Adipocyte (in vitro differentiated cells): ENCODE data around the gene BTBD7.

Source experiments
- DNase-seq: peaks from one replicate; pipeline ENCODE4 v3.0.0-alpha.2; 2015; ENCODE audit warnings: low read depth
- H3K27me3 ChIP-seq: replicated peaks from 2 replicates; pipeline ENCODE4 v1.7.0; 2013; ENCODE audit warnings: mild to moderate bottlenecking, low read length, moderate library complexity; ENCODE audit not compliant: control insufficient read depth, insufficient read depth
- H3K36me3 ChIP-seq: 2 replicates; pipeline ENCODE4 v1.7.0; 2013; ENCODE audit warnings: low read length, mild to moderate bottlenecking, moderate library complexity; ENCODE audit not compliant: control insufficient read depth, insufficient read depth, severe bottlenecking
- H3K4me1 ChIP-seq: 2 replicates; pipeline ENCODE4 v1.7.0; 2013; ENCODE audit warnings: mild to moderate bottlenecking, low read length, moderate library complexity; ENCODE audit not compliant: control insufficient read depth, insufficient read depth
- H3K4me3 ChIP-seq: 2 replicates; pipeline ENCODE4 v1.7.0; 2013; ENCODE audit warnings: mild to moderate bottlenecking, low read length, moderate library complexity
- H3K9ac ChIP-seq: 2 replicates; pipeline ENCODE4 v1.7.0; 2013; ENCODE audit warnings: mild to moderate bottlenecking, low read length, moderate library complexity
- H3K9me3 ChIP-seq: 2 replicates; pipeline ENCODE4 v1.7.0; 2013; ENCODE audit warnings: mild to moderate bottlenecking, low read length, moderate library complexity; ENCODE audit not compliant: control insufficient read depth

The BTBD7 gene

GRCh38 chr14:93346926-93347721 lies 14.3 kb upstream of the BTBD7 start, which contains the start of gene COX8C:
TSS of gene COX8C (plus strand) at chr14:93347182. CDS start at chr14:93347269, 87 bp downstream.
- DNase-seq, result no peak
- Histone ChIP-seq H3K4me3 (no peak within 1 kb of the TSS), H3K4me1 (peaks cover 7% of the 10 kb centered on the region)

DNA sequence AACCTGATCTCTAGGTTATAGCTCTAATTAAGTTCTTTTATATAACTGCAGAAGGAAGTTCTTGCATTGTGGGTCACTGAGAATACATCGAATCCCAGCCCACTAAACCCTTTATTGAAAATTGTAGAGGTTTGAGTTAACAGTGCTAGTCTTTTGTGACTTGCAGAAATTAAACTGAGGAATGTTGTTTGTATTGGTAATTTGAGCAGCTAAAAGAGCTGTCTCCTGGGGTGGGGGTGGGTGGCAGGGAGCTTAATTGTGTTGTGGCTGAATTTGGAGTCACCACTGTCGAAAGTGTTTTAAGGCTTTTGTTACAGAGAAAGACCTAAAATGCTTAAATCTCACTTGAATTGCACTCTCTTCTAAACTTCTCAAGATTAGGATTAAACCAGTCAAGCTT lies 11.0 kb upstream of the BTBD7 start:
- no peak overlapping the region for H3K9ac ChIP-seq
- DNase-seq, result peak; percentile 15
- peaks cover 7% of the 10 kb centered on the region for H3K4me1 ChIP-seq
- no peaks in the 10 kb centered on the region for H3K27me3 ChIP-seq
- H3K9me3 ChIP-seq, result peaks cover 3% of the 10 kb centered on the region
- no peaks in the 10 kb centered on the region for H3K36me3 ChIP-seq
- no peak overlapping the region for H3K4me3 ChIP-seq

More at GRCh38 chr14:93346926-93347721, 14.3 kb upstream of the BTBD7 start, which contains the start of gene COX8C:
- Histone ChIP-seq H3K9me3 (no peaks in the 10 kb centered on the region), H3K27me3 (no peaks in the 10 kb centered on the region), H3K9ac (no peak within 1 kb of the TSS), H3K36me3 (no peaks in the 10 kb centered on the region)

GRCh38 chr14:93343266-93343665 lies 10.4 kb upstream of the BTBD7 start:
- no peaks in the 10 kb centered on the region for H3K27me3 ChIP-seq
- peaks cover 7% of the 10 kb centered on the region for H3K4me1 ChIP-seq
- H3K9me3 ChIP-seq, result peaks cover 3% of the 10 kb centered on the region
- no peak overlapping the region for H3K4me3 ChIP-seq
- DNase-seq, result peak; percentile 49
- no peaks in the 10 kb centered on the region for H3K36me3 ChIP-seq
- no peak overlapping the region for H3K9ac ChIP-seq

- H3K4me1 ChIP-seq, result peaks cover 5% of the 10 kb centered on the region
- H3K27me3 ChIP-seq, result no peaks in the 10 kb centered on the region
- no peak for DNase-seq
- no peak overlapping the region for H3K9ac ChIP-seq
- no peak overlapping the region for H3K4me3 ChIP-seq
- peaks cover 3% of the 10 kb centered on the region for H3K9me3 ChIP-seq
- H3K36me3 ChIP-seq, result no peaks in the 10 kb centered on the region
Measured at GRCh38 chr14:93337884-93338283, 5.0 kb upstream of the BTBD7 start.

GRCh38 chr14:93337143-93337753 lies 4.4 kb upstream of the BTBD7 start:
- no peaks in the 10 kb centered on the region for H3K36me3 ChIP-seq
- H3K4me3 ChIP-seq, result no peak overlapping the region
- no peak overlapping the region for H3K9ac ChIP-seq
- no peaks in the 10 kb centered on the region for H3K27me3 ChIP-seq
- peaks cover 5% of the 10 kb centered on the region for H3K4me1 ChIP-seq
- DNase-seq, result no peak
- peaks cover 3% of the 10 kb centered on the region for H3K9me3 ChIP-seq

GRCh38 chr14:93333631-93334103 lies 831 bp upstream of the BTBD7 start:
- DNase-seq, result no peak
- Histone ChIP-seq H3K36me3 (no peaks in the 10 kb centered on the region), H3K9ac (peak overlapping the region; percentile 92), H3K9me3 (no peaks in the 10 kb centered on the region), H3K27me3 (no peaks in the 10 kb centered on the region), H3K4me1 (peaks cover 26% of the 10 kb centered on the region), H3K4me3 (peak overlapping the region; percentile 96)

DNA sequence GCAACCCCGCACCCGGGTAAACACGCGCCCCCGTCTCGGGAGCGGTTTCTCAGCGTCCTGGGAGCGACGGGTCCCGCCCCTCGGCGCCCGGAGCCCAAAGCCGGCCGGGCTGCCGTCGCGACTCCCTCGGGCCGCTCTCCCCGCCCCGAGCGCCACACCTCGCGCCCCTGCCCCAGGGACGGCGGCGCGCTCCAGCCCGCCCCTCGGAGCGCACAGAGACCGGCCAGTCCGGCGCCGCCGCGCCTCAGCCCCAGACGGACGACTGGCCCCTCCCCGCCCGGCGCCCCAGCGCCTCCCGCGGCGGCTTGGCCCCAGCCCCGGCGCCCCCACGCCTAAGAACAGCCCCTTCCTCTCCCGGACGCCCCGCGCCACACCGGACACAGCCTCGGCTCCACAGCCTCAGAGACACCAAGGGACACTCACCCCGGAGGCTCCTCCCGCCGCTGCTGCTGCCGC lies 411 bp downstream of the BTBD7 start:
- Histone ChIP-seq H3K27me3 (no peaks in the 10 kb centered on the region), H3K36me3 (no peaks in the 10 kb centered on the region), H3K9ac (peak overlapping the region; percentile 92), H3K4me3 (peak overlapping the region; percentile 96), H3K4me1 (peaks cover 26% of the 10 kb centered on the region), H3K9me3 (no peaks in the 10 kb centered on the region)
- DNase-seq, result peak; percentile 85

DNA sequence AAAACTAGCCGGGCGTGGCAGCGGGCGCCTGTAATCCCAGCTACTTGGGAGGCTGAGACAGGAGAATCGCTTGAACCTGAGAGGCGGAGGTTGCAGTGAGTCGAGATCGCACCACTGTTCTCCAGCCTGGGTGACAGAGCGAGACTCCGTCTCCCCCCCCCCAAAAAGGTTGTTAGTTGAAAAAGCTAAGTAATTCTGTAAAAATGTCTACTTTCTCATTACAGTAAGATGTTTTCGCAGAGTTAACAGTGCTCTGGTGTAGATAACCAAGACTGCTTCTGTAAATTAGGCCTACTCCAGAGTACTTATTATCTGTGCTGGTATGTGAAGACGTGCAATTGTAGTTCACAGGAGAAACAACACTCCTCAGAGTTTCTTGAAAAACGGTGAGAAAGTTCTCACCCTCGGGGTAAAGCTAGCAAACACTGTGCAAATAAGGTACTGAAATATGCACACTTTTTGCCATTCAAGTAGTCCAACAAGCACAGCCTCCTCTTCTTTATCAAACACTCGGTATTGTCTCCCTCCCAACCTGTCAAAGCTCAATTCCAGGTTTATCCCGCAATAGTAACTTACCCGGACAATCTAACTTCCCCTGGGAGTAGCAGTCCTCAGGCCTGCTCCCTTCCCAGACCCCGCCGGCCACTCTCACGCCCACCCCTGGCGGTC lies 974 bp downstream of the BTBD7 start:
- Histone ChIP-seq H3K4me3 (peak overlapping the region; percentile 96), H3K27me3 (no peaks in the 10 kb centered on the region), H3K9me3 (no peaks in the 10 kb centered on the region), H3K9ac (peak overlapping the region; percentile 92), H3K36me3 (no peaks in the 10 kb centered on the region), H3K4me1 (peaks cover 26% of the 10 kb centered on the region)
- no peak for DNase-seq

- Histone ChIP-seq H3K9ac (peak overlapping the region; percentile 92), H3K4me3 (peak overlapping the region; percentile 96), H3K36me3 (no peaks in the 10 kb centered on the region), H3K9me3 (no peaks in the 10 kb centered on the region), H3K27me3 (no peaks in the 10 kb centered on the region), H3K4me1 (peaks cover 26% of the 10 kb centered on the region)
- no peak for DNase-seq
Measured at GRCh38 chr14:93331002-93331727, 1.7 kb downstream of the BTBD7 start.

DNA sequence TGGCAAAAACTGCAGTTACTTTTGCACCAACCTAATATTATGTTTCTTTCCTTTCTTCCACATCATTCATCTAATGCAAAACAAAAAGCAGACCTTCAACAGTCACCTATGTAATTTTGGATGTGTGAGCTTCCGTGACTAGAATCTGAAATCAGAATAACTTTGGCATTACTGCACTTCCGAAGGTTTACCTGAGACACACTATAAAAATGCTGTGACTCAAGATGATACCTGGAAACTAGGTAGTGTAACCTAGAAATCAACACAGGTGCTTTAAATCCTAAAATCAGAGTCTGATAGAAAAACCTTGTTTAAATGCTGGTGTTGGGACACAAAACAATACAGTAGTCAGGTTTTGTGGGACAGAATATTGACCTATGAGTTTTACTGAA lies 2.2 kb downstream of the BTBD7 start:
- H3K27me3 ChIP-seq, result no peaks in the 10 kb centered on the region
- H3K4me3 ChIP-seq, result peak overlapping the region; percentile 96
- DNase-seq, result no peak
- H3K36me3 ChIP-seq, result no peaks in the 10 kb centered on the region
- H3K9me3 ChIP-seq, result no peaks in the 10 kb centered on the region
- H3K4me1 ChIP-seq, result peaks cover 26% of the 10 kb centered on the region
- H3K9ac ChIP-seq, result no peak overlapping the region
